RWPE1 (cell line): Measurements from ENCODE around the gene MUSTN1.

ENCODE experiments used
- CTCF ChIA-PET: fragments of 350-600 bp; sonication (Branson Sonifier 250); formaldehyde crosslinking; extraction: SDS; loops from one replicate; lab custom pipeline; 2021; lab: Yijun Ruan, JAX
- POLR2A ChIA-PET: fragments of 400-600 bp; formaldehyde crosslinking; extraction: SDS; loops from one replicate; lab custom pipeline; 2020; ENCODE audit warnings: antibody characterized with exemption; ENCODE audit not compliant: low non-redundant PET; lab: Yijun Ruan, JAX
- DNase-seq: peaks from one replicate; pipeline ENCODE4 v3.0.0; 2012; ENCODE audit warnings: low spot score
- H3K27ac ChIP-seq: fragments of 450-650 bp; 2 replicates; pipeline ENCODE4 v1.5.1; 2017
- TF ChIP-seq, protein P1 (sequence below): fragments of 450-650 bp; conservative IDR thresholded peaks from 2 replicates; pipeline ENCODE4 v1.5.1; 2017; ENCODE audit warnings: low read depth, mild to moderate bottlenecking

MUSTN1 gene

GRCh38 chr3:52857864-52858263, 23.0 kb upstream of the MUSTN1 start:
- ChIA-PET POLR2A (no interaction called here), CTCF (no interaction called here)
- no peak overlapping the region for H3K27ac ChIP-seq
- TF ChIP-seq, protein P1, sequence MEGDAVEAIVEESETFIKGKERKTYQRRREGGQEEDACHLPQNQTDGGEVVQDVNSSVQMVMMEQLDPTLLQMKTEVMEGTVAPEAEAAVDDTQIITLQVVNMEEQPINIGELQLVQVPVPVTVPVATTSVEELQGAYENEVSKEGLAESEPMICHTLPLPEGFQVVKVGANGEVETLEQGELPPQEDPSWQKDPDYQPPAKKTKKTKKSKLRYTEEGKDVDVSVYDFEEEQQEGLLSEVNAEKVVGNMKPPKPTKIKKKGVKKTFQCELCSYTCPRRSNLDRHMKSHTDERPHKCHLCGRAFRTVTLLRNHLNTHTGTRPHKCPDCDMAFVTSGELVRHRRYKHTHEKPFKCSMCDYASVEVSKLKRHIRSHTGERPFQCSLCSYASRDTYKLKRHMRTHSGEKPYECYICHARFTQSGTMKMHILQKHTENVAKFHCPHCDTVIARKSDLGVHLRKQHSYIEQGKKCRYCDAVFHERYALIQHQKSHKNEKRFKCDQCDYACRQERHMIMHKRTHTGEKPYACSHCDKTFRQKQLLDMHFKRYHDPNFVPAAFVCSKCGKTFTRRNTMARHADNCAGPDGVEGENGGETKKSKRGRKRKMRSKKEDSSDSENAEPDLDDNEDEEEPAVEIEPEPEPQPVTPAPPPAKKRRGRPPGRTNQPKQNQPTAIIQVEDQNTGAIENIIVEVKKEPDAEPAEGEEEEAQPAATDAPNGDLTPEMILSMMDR = no peak
- no peak for DNase-seq

GRCh38 chr3:52857133-52857532, 22.3 kb upstream of the MUSTN1 start:
- TF ChIP-seq, protein P1 = no peak
- ChIA-PET CTCF (no interaction called here), POLR2A (no interaction called here)
- no peak for DNase-seq
- no peak overlapping the region for H3K27ac ChIP-seq

GRCh38 chr3:52856666-52857065, 21.8 kb upstream of the MUSTN1 start:
- POLR2A ChIA-PET = no interaction called here
- no peak for DNase-seq
- CTCF ChIA-PET = no interaction called here
- TF ChIP-seq, protein P1 = no peak
- no peak overlapping the region for H3K27ac ChIP-seq

GRCh38 chr3:52854013-52854412, 19.2 kb upstream of the MUSTN1 start:
- TF ChIP-seq, protein P1 = no peak
- DNase-seq = no peak
- ChIA-PET CTCF (no interaction called here), POLR2A (no interaction called here)
- H3K27ac ChIP-seq = no peak overlapping the region

GRCh38 chr3:52852419-52852818, 17.6 kb upstream of the MUSTN1 start:
- no peak for DNase-seq
- TF ChIP-seq, protein P1 = no peak
- POLR2A ChIA-PET = no interaction called here
- no peak overlapping the region for H3K27ac ChIP-seq
- CTCF ChIA-PET = interaction anchor here (0.6 to 1.3 kb wide), 3 partner anchors 82 to 1414 kb away, joined by 3 to 4 read pairs (median 3); no protein-coding TSS in a partner anchor

DNA sequence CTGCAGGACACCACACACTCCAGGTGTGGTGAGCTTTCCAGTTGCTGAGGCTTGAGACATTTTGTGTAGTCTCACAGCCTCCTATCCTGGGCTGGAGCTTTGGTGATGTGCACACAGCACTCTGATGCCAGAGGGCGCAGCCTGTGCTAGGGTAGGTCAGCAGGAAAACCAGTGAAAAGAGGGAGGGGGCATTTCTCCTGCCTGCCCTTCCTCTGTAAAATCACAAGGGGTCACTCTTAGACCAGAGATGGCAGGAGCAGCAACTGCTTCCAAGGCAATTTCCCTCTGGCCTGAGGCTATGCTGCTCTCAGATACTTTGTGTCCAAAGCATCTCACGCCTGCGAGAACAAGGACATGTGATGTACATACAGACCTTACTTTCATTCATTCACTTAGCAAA, 16.5 kb upstream of the MUSTN1 start:
- CTCF ChIA-PET = interaction anchor here (0.6 kb wide), 1 partner anchor 276 kb away, joined by 4 read pairs; no protein-coding TSS in a partner anchor
- peak; percentile 34 for DNase-seq
- TF ChIP-seq, protein P1 = no peak; the same call in 1 of the 2 replicates

More for the DNA sequence above, 16.5 kb upstream of the MUSTN1 start:
- H3K27ac ChIP-seq = no peak overlapping the region
- POLR2A ChIA-PET = no interaction called here
